Right ventricle myocardium superior (tissue), 1 donor: Measurements from ENCODE around the gene USP28. TPM values are rescaled to one million over a fixed set of nuclear protein-coding genes. Genes with fewer than 3 reads are reported as not detected.

Source experiments
- total RNA-seq: library from RNA; stranded (reverse); fragmentation: NEBNext Ultra II Directional; extraction: Animal tissue kit (Norgen Biotek cat#: 25700); gene quantifications from one replicate; pipeline ENCODE4 v1.2.1, GENCODE V29; 2021
- donor health status: DM: no; HTN: yes; CAD: no; lungs with severe emphysema.

Gene USP28
- total RNA-seq, 1 donor from 2014 or later, result 136 TPM

Other genes starting within 250 kb of the USP28 start
- gene TMPRSS5, start 169.3 kb downstream of the USP28 start, total RNA-seq, result 1.3 TPM
- 8.4 TPM for gene ZW10, start 101.9 kb downstream of the USP28 start, total RNA-seq
- gene CLDN25, start 95.8 kb downstream of the USP28 start, total RNA-seq, result not detected
- gene HTR3B, start 29.2 kb upstream of the USP28 start, total RNA-seq, result not detected
- gene HTR3A, start 99.5 kb upstream of the USP28 start, total RNA-seq, result not detected
- 64.8 TPM for gene ZBTB16, start 184.1 kb upstream of the USP28 start, total RNA-seq